Esophagus muscularis mucosa (tissue), 3 donors: ENCODE data around the gene SEMA6A.

Source experiments
- CTCF ChIP-seq, 3 experiments: fragments of 200-600 bp in 2 of 3; fragments of 450-650 bp in 1 of 3; sonication (generic) in 2 of 3; IDR thresholded peaks; one replicate each; pipeline ENCODE4 v1.5.1; 2017 to 2019; ENCODE audit warnings: antibody characterized with exemption in 3 of 3, mild to moderate bottlenecking in 2 of 3, moderate library complexity in 1 of 3
- POLR2A ChIP-seq: fragments of 450-650 bp; IDR thresholded peaks from one replicate; pipeline ENCODE4 v1.6.1; 2017; ENCODE audit warnings: antibody characterized with exemption, moderate library complexity, mild to moderate bottlenecking, low read depth
- POLR2AphosphoS5 ChIP-seq, 2 donors: sonication (generic); formaldehyde crosslinking; IDR thresholded peaks; one replicate each; pipeline ENCODE4 v1.6.1; 2017; ENCODE audit warnings: antibody characterized with exemption in 2 of 2

GRCh38 chr5:116469631-116470030 is 105.0 kb downstream of the SEMA6A start:
- no peak for TF ChIP-seq POLR2AphosphoS5 (IDR thresholded peaks at IDR 0.05)
- TF ChIP-seq CTCF (IDR thresholded peaks at IDR 0.05) = no peak
- TF ChIP-seq POLR2A = no peak
